AG04450 (cell line): ENCODE data around the gene ARSB. TPM values are rescaled to one million over a fixed set of nuclear protein-coding genes. Genes with fewer than 3 reads are reported as not detected.

Experiments used
- CTCF ChIA-PET: fragments of 300-600, 350-600 bp; formaldehyde crosslinking; extraction: SDS; loops from one replicate; lab custom pipeline; 2022; ENCODE audit warnings: antibody characterized with exemption, inconsistent platforms; lab: Charles Lee
- POLR2A ChIA-PET: fragments of 350-600 bp; formaldehyde crosslinking; extraction: SDS; loops from one replicate; lab custom pipeline; 2021; ENCODE audit warnings: antibody characterized with exemption, inconsistent platforms; lab: Yijun Ruan, JAX
- DNase-seq: peaks from one replicate; pipeline ENCODE4 v3.0.0-alpha.2; 2011; ENCODE audit warnings: low read depth, low spot score
- H3K27ac ChIP-seq: one replicate; pipeline ENCODE4 v1.5.1; 2012; ENCODE audit warnings: low read depth, low read length, control low read depth
- H3K27me3 ChIP-seq: one replicate; pipeline ENCODE4 v1.6.0; 2012; ENCODE audit warnings: low read length; ENCODE audit not compliant: control insufficient read depth, insufficient read depth
- H3K4me3 ChIP-seq: 2 replicates; pipeline ENCODE4 v1.5.1; 2011; ENCODE audit warnings: mild to moderate bottlenecking, low read depth, low read length, control low read depth
- H3K9me3 ChIP-seq: 2 replicates; pipeline ENCODE4 v1.5.1; 2012; ENCODE audit warnings: low read length; ENCODE audit not compliant: control insufficient read depth, insufficient read depth
- polyA plus RNA-seq: library from polyadenylated mRNA; depleted of rRNA; stranded (reverse); fragments of >200 nt; gene quantifications from 2 replicates; pipeline ENCODE4 v1.2.3, GENCODE V29; 2011
- TF ChIP-seq, protein P1 (sequence below): IDR thresholded peaks from 2 replicates; pipeline ENCODE4 v1.5.1; 2011; ENCODE audit warnings: low read depth, low read length, control low read depth, inconsistent platforms

ARSB gene
- polyA plus RNA-seq, 1 experiment = 21.0 TPM

DNA sequence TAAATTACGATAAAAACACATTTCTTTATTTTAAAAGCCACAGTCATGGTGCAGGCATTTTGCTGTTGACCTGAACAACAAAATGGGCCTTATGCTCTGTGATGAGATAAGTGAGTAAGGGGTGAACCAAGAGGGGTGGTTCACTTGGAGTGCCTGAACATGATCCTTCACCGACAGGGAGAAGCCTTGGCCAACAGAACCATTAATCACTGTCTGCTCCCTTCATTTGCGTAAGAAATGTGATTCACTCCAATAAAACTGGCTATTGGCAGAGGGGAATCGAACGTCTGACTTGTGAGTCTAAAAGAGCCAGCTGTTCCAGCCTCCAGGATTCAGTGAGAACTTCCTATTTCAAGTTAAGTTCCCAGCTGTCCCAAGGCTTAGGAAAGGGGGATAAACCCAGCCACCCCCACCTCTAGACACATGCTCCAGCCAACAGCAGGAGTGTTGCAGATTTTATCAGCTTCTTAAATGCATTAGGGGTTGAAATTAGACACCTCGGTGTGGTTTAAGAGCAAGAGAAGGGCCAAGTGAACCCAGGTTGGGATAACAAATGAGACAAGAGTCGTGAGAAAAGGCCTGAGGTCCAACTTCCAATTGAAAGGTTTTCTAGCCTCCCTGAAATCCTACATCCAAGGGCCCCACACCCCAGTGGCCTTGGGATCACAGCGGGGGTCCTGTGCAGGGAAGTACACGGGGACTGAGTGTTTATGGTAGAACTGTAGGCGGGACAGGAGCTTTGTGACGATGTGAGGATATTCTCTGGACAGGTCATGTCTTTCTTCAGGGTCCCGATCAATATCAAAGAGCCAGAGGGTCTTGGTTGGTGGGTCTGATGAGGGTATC is 205.1 kb downstream of the ARSB start:
- ChIA-PET CTCF (interaction anchor here (0.8 to 1.4 kb wide), 2 partner anchors 20 kb away, joined by 3 read pairs; no protein-coding TSS in a partner anchor), POLR2A (interaction anchor here (0.8 to 1.3 kb wide), 4 partner anchors 23 to 205 kb away, joined by 3 to 6 read pairs (median 4); partner anchors contain the start of gene LHFPL2)
- DNase-seq = peak; percentile 79
- TF ChIP-seq, protein P1, sequence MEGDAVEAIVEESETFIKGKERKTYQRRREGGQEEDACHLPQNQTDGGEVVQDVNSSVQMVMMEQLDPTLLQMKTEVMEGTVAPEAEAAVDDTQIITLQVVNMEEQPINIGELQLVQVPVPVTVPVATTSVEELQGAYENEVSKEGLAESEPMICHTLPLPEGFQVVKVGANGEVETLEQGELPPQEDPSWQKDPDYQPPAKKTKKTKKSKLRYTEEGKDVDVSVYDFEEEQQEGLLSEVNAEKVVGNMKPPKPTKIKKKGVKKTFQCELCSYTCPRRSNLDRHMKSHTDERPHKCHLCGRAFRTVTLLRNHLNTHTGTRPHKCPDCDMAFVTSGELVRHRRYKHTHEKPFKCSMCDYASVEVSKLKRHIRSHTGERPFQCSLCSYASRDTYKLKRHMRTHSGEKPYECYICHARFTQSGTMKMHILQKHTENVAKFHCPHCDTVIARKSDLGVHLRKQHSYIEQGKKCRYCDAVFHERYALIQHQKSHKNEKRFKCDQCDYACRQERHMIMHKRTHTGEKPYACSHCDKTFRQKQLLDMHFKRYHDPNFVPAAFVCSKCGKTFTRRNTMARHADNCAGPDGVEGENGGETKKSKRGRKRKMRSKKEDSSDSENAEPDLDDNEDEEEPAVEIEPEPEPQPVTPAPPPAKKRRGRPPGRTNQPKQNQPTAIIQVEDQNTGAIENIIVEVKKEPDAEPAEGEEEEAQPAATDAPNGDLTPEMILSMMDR = no peak
- Histone ChIP-seq H3K27ac (peak overlapping the region; percentile 69), H3K4me3 (no peak overlapping the region), H3K27me3 (no peaks in the 10 kb centered on the region), H3K9me3 (peaks cover 4% of the 10 kb centered on the region; the same call in 1 of the 2 replicates)

- TF ChIP-seq, protein P1 = no peak
- Histone ChIP-seq H3K9me3 (peaks cover 4% of the 10 kb centered on the region; the same call in 1 of the 2 replicates), H3K27me3 (no peaks in the 10 kb centered on the region), H3K27ac (peak overlapping the region; percentile 32), H3K4me3 (no peak overlapping the region)
- no peak for DNase-seq
- CTCF ChIA-PET = interaction anchor here (1.4 kb wide), 1 partner anchor 20 kb away, joined by 3 read pairs; no protein-coding TSS in a partner anchor
- POLR2A ChIA-PET = interaction anchor here (1.0 to 1.5 kb wide), 6 partner anchors 21 to 205 kb away, joined by 3 to 12 read pairs (median 5); partner anchors contain the start of gene LHFPL2
Observed at GRCh38 chr5:78779262-78779661, 205.8 kb downstream of the ARSB start.

DNA sequence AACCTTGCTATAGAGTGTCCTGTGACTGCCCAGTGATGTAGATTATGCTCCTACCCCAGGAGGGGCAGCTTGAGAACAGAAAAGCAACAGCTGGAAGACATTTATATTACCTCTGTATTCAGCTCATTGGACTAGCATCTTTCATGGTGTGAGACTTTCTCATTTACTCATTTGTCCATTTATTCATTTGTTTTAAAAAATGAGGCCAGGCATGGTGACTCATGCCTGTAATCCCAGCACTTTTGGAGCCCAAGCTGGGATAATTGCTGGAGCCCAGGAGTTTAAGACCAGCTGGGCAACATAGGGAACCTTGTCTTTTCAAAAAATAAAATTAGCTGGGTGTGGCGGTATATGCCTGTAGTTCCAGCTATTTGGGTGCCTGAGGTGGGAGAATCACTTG is 206.6 kb downstream of the ARSB start:
- Histone ChIP-seq H3K27me3 (no peaks in the 10 kb centered on the region), H3K9me3 (peaks cover 4% of the 10 kb centered on the region; the same call in 1 of the 2 replicates), H3K27ac (peak overlapping the region; percentile 43), H3K4me3 (no peak overlapping the region)
- POLR2A ChIA-PET = interaction anchor here (0.6 to 1.5 kb wide), 4 partner anchors 9 to 129 kb away, joined by 4 to 12 read pairs (median 5); no protein-coding TSS in a partner anchor
- CTCF ChIA-PET = interaction anchor here (1.4 kb wide), 1 partner anchor 19 kb away, joined by 3 read pairs; no protein-coding TSS in a partner anchor
- peak; percentile 56 for DNase-seq
- TF ChIP-seq, protein P1 = no peak

DNA sequence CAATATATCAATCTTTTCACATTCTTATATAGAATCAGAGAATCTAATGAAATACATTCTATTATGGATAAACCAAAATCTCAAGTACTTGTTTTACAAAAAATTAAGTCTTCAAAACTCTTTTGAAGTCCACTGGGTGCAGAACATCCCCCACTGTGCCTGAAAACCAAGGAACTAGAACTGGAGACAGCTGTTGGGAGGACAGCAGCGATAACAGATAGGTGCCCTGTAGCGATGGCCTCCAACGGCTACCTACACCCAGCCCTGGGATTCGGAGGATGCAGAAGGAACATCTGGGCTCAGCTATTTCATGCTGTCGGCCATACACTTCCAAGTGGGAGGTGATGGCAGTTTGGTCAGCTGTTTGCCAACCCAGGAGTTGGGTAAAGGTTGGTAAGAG is 207.2 kb downstream of the ARSB start:
- H3K4me3 ChIP-seq = no peak overlapping the region
- no peaks in the 10 kb centered on the region for H3K27me3 ChIP-seq
- TF ChIP-seq, protein P1 = no peak
- DNase-seq = no peak
- POLR2A ChIA-PET = interaction anchor here (0.6 to 1.5 kb wide), 5 partner anchors 10 to 146 kb away, joined by 3 to 12 read pairs (median 5); no protein-coding TSS in a partner anchor
- no peak overlapping the region for H3K27ac ChIP-seq
- H3K9me3 ChIP-seq = peaks cover 4% of the 10 kb centered on the region; the same call in 1 of the 2 replicates
- CTCF ChIA-PET = interaction anchor here (1.1 kb wide), 1 partner anchor 23 kb away, joined by 4 read pairs; no protein-coding TSS in a partner anchor
